GM19467 (cell line): Measurements from ENCODE around the gene NETO2.
"Not testable (repeated sequence)": the region's sequence is repeated elsewhere in the genome, so short reads cannot be mapped to it uniquely, and the experiment has no call there.

Experiments
- ATAC-seq: cut with Tn5 transposase; IDR thresholded peaks from one replicate; pipeline ENCODE4 v1.9.1; 2021; ENCODE audit warnings: mild to moderate bottlenecking, moderate library complexity; ENCODE audit not compliant: unreplicated experiment

NETO2 gene

GRCh38 chr16:47067203-47067602, 76.5 kb downstream of the NETO2 start:
- ATAC-seq = no peak

GRCh38 chr16:47065766-47066688, 77.7 kb downstream of the NETO2 start:
- ATAC-seq = no peak

- no peak for ATAC-seq
These were observed 79.0 kb downstream of the NETO2 start for GRCh38 chr16:47064775-47065174.

GRCh38 chr16:47063011-47063724, 80.6 kb downstream of the NETO2 start:
- no peak for ATAC-seq

GRCh38 chr16:47061204-47061603, 82.5 kb downstream of the NETO2 start:
- ATAC-seq = no peak

- ATAC-seq = no peak
These were observed 83.1 kb downstream of the NETO2 start for GRCh38 chr16:47060596-47060995.

- ATAC-seq = no peak
These were observed 83.8 kb downstream of the NETO2 start for GRCh38 chr16:47059991-47060390.

- ATAC-seq = not testable (repeated sequence)
These were observed 84.6 kb downstream of the NETO2 start for GRCh38 chr16:47059130-47059529.

- no peak for ATAC-seq
These were observed 85.3 kb downstream of the NETO2 start for GRCh38 chr16:47058295-47059086.

- ATAC-seq = no peak
These were observed 86.1 kb downstream of the NETO2 start for GRCh38 chr16:47057630-47057993.

GRCh38 chr16:47056688-47057629, 86.8 kb downstream of the NETO2 start:
- ATAC-seq = no peak

- not testable (repeated sequence) for ATAC-seq
These were observed 87.7 kb downstream of the NETO2 start for GRCh38 chr16:47056061-47056460.

- no peak for ATAC-seq
These were observed 88.4 kb downstream of the NETO2 start for GRCh38 chr16:47055136-47055885.

- ATAC-seq = no peak
These were observed 89.4 kb downstream of the NETO2 start for GRCh38 chr16:47054306-47054705.

- ATAC-seq = no peak
These were observed 89.8 kb downstream of the NETO2 start for GRCh38 chr16:47053895-47054294.

- no peak for ATAC-seq
These were observed 90.8 kb downstream of the NETO2 start for GRCh38 chr16:47052666-47053640.

- no peak for ATAC-seq
These were observed 92.7 kb downstream of the NETO2 start for GRCh38 chr16:47051031-47051430.

- no peak for ATAC-seq
These were observed 93.7 kb downstream of the NETO2 start for GRCh38 chr16:47049901-47050583.
